Smooth muscle cell (in vitro differentiated cells): Measurements from ENCODE around the gene OR2H1. TPM values are rescaled to one million over a fixed set of nuclear protein-coding genes. Genes with fewer than 3 reads are reported as not detected.
"Not testable (repeated sequence)": the region's sequence is repeated elsewhere in the genome, so short reads cannot be mapped to it uniquely, and the experiment has no call there.

Source experiments
- DNase-seq: peaks from one replicate; lab custom pipeline; 2025; ENCODE audit not compliant: unreplicated experiment; lab: John Stamatoyannopoulos, UW
- H2AFZ ChIP-seq: fragments of 200-600 bp; sonication (generic); 2 replicates; pipeline ENCODE4 v1.6.0; 2016; ENCODE audit warnings: antibody characterized with exemption, low read depth, mild to moderate bottlenecking
- H3F3A ChIP-seq: fragments of 200-600 bp; sonication (generic); 2 replicates; pipeline ENCODE4 v1.6.0; 2017; ENCODE audit warnings: antibody characterized with exemption, low read depth
- H3K27ac ChIP-seq: fragments of 200-600 bp; sonication (generic); 2 replicates; pipeline ENCODE4 v1.5.1; 2016; ENCODE audit warnings: low read depth, mild to moderate bottlenecking
- H3K27me3 ChIP-seq: fragments of 200-600 bp; sonication (generic); 2 replicates; pipeline ENCODE4 v1.6.1; 2016; ENCODE audit warnings: low read depth, mild to moderate bottlenecking
- H3K36me3 ChIP-seq: fragments of 200-600 bp; sonication (generic); 2 replicates; pipeline ENCODE4 v1.5.1; 2016; ENCODE audit warnings: low read depth
- H3K4me1 ChIP-seq: fragments of 200-600 bp; sonication (generic); 2 replicates; pipeline ENCODE4 v1.5.1; 2016; ENCODE audit warnings: low read depth
- H3K4me2 ChIP-seq: fragments of 200-600 bp; sonication (generic); 2 replicates; pipeline ENCODE4 v1.6.0; 2016; ENCODE audit warnings: mild to moderate bottlenecking
- H3K4me3 ChIP-seq: fragments of 200-600 bp; sonication (generic); 2 replicates; pipeline ENCODE4 v1.5.1; 2016; ENCODE audit warnings: mild to moderate bottlenecking
- H3K79me2 ChIP-seq: fragments of 200-600 bp; sonication (generic); 2 replicates; pipeline ENCODE4 v1.6.0; 2016; ENCODE audit warnings: low read depth, mild to moderate bottlenecking
- H3K9ac ChIP-seq: fragments of 200-600 bp; sonication (generic); 2 replicates; pipeline ENCODE4 v1.6.0; 2016; ENCODE audit warnings: low read depth
- H3K9me3 ChIP-seq: fragments of 200-600 bp; sonication (generic); replicated peaks from 2 replicates; pipeline ENCODE4 v1.5.1; 2016; ENCODE audit warnings: low read depth
- H4K20me1 ChIP-seq: fragments of 200-600 bp; sonication (generic); 2 replicates; pipeline ENCODE4 v1.6.0; 2016; ENCODE audit warnings: low read depth
- WGBS: methylation state at CpG from one replicate; pipeline ENCODE4 v1.1.7; 2016; ENCODE audit warnings: low lambda C conversion rate; 5-methylcytosine and 5-hydroxymethylcytosine counted together
- polyA plus RNA-seq: library from polyadenylated mRNA; unstranded; fragments of >200 nt; fragmentation: Nextera tagmentation; extraction: Ambion mirVana; gene quantifications from 2 replicates; pipeline ENCODE4 v1.2.1, GENCODE V29; 2016
- total RNA-seq: library from RNA; depleted of rRNA; stranded (reverse); fragments of >200 nt; gene quantifications from 2 replicates; pipeline ENCODE4 v1.2.3, GENCODE V29; 2014
- TF ChIP-seq, protein P1 (sequence below): fragments of 200-600 bp; sonication (generic); IDR thresholded peaks from 2 replicates; pipeline ENCODE4 v1.5.1; 2017; ENCODE audit warnings: borderline replicate concordance, mild to moderate bottlenecking, antibody characterized with exemption; ENCODE audit not compliant: insufficient read depth, poor library complexity, severe bottlenecking

The OR2H1 gene
- total and polyA plus RNA-seq, 2 experiments from 2014 or later, result not detected

DNA sequence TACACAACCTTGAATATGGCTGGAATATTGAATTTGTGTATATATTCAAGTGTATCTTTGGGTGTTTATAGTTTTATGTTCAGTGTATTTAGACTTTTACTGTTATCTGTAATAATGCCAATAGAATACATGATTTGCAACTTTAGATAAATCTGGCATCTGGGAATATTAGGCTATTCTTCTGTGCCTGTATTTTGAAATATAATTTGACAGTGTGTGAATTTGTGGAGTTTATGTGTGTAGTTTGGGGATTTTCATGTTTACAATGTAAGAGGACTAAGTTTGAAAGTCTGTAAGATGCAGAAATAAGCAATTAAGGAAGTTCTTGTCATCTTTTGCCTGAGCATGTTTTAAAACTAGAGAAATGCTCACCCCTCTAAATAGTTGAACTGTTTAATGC lies 17.9 kb upstream of the OR2H1 start, which contains the start of gene OR10C1:
OR10C1 (plus strand) TSS at position 301 of the 400 bp plus-strand sequence. CDS start 710 bp downstream, outside the sequence.
- Histone ChIP-seq H3K36me3 (no peaks in the 10 kb centered on the region), H3K79me2 (no peaks in the 10 kb centered on the region), H4K20me1 (no peaks in the 10 kb centered on the region), H3F3A (no peaks in the 10 kb centered on the region), H3K4me2 (no peak within 1 kb of the TSS), H3K27me3 (no peaks in the 10 kb centered on the region), H3K4me1 (no peaks in the 10 kb centered on the region), H3K4me3 (no peak within 1 kb of the TSS), H3K9ac (no peak within 1 kb of the TSS), H3K27ac (no peak within 1 kb of the TSS), H3K9me3 (no peaks in the 10 kb centered on the region), H2AFZ (no peak within 1 kb of the TSS)
- TF ChIP-seq, protein P1, sequence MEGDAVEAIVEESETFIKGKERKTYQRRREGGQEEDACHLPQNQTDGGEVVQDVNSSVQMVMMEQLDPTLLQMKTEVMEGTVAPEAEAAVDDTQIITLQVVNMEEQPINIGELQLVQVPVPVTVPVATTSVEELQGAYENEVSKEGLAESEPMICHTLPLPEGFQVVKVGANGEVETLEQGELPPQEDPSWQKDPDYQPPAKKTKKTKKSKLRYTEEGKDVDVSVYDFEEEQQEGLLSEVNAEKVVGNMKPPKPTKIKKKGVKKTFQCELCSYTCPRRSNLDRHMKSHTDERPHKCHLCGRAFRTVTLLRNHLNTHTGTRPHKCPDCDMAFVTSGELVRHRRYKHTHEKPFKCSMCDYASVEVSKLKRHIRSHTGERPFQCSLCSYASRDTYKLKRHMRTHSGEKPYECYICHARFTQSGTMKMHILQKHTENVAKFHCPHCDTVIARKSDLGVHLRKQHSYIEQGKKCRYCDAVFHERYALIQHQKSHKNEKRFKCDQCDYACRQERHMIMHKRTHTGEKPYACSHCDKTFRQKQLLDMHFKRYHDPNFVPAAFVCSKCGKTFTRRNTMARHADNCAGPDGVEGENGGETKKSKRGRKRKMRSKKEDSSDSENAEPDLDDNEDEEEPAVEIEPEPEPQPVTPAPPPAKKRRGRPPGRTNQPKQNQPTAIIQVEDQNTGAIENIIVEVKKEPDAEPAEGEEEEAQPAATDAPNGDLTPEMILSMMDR, result no peak
- no peak for DNase-seq

DNA sequence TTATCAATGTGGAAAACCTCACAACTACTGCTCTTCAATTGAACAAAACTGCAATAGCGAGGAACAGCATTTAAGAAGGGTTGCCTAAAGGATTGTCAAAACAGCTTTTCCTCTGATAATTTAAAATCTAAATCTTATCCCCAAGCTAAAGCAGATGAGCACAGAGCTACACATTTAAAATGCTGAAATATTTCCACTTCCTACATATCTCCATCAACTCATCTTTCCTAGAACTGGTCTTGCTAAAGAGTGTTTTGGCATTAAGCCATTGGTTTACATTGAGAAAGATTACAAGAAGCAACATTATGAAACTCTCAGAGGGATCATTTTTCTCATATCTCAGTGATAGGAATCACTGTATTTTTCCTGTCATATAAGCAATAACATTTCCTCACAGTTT lies 14.2 kb upstream of the OR2H1 start:
- H3K9me3 ChIP-seq, result no peaks in the 10 kb centered on the region
- H3K9ac ChIP-seq, result no peak overlapping the region
- H3K79me2 ChIP-seq, result no peaks in the 10 kb centered on the region
- no peaks in the 10 kb centered on the region for H3K36me3 ChIP-seq
- no peaks in the 10 kb centered on the region for H4K20me1 ChIP-seq
- H3K27ac ChIP-seq, result no peak overlapping the region
- TF ChIP-seq, protein P1, result no peak
- WGBS, result 96% methylated on average over 1 of the region's 1 CpG
- H3K4me2 ChIP-seq, result no peak overlapping the region
- no peak for DNase-seq
- H3K4me1 ChIP-seq, result peaks cover 4% of the 10 kb centered on the region
- no peak overlapping the region for H2AFZ ChIP-seq
- no peak overlapping the region for H3K4me3 ChIP-seq
- no peaks in the 10 kb centered on the region for H3K27me3 ChIP-seq
- no peaks in the 10 kb centered on the region for H3F3A ChIP-seq

DNA sequence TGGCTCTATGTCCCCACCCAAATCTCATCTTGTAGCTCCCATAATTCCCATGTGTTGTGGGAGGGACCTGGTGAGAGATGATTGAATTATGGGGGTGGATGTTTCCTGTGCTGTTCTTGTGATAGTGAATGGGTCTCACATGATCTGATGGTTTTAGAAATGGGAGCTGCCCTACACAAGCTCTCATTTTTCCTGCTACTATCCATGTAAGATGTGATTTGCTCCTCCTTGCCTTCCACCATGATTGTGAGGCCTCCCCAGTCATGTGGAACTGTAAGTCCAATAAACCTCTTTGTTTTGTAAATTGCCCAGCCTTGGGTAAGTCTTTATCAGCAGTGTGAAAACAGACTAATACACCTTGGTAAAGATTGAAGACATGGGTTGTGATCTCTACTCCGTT lies 12.9 kb upstream of the OR2H1 start:
- not testable (repeated sequence) for H3K4me1 ChIP-seq, H3K36me3 ChIP-seq, H3K27me3 ChIP-seq, H3K9me3 ChIP-seq, H3K27ac ChIP-seq, H4K20me1 ChIP-seq, H3K79me2 ChIP-seq, H3K4me3 ChIP-seq, H3F3A ChIP-seq, DNase-seq, H3K9ac ChIP-seq, H2AFZ ChIP-seq, H3K4me2 ChIP-seq
- 85% methylated on average over 1 of the region's 1 CpG for WGBS

DNA sequence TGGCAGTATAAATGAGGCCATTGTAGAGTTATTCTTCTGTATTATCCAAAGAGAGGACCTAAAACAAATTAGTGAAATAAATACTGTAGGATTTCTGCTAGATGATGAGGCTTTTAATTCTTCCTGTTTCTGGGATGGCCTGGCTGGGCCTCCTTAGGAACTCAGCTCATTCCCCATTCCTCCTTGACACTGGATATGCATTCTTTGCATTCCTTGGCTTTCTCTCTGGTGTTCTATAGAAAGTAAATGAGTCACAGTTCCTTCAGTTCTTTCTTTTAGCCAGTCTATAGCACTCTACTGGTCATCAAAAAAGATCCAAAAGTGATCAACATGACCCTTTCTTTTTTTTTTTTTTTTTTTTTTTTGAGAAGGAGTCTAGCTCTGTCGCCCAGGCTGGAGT lies 9.3 kb upstream of the OR2H1 start:
- Histone ChIP-seq H3K36me3 (no peaks in the 10 kb centered on the region), H3F3A (peaks cover 4% of the 10 kb centered on the region), H2AFZ (no peak overlapping the region), H3K27ac (no peak overlapping the region), H3K27me3 (no peaks in the 10 kb centered on the region), H3K4me1 (peaks cover 4% of the 10 kb centered on the region), H3K4me2 (no peak overlapping the region), H3K79me2 (no peaks in the 10 kb centered on the region), H3K9ac (no peak overlapping the region), H3K9me3 (no peaks in the 10 kb centered on the region), H4K20me1 (no peaks in the 10 kb centered on the region), H3K4me3 (no peak overlapping the region)
- no peak for DNase-seq
- TF ChIP-seq, protein P1, result no peak
- WGBS, result no CpG with 5 or more reads among the region's 1 CpG
